Activated B cell treated with CpG ODN at 0.5 μM for 24 hours (primary cell): ENCODE results near the gene ZNF670. TPM values are rescaled to one million over a fixed set of nuclear protein-coding genes. Genes with fewer than 3 reads are reported as not detected.

ENCODE experiments used
- ATAC-seq: fragments of 200-7000 bp; cut with Tn5 transposase; one replicate; pipeline ENCODE4 v1.10.0; 2021; ENCODE audit warnings: low read depth, mild to moderate bottlenecking, moderate library complexity
- CTCF ChIA-PET: fragments of 350-600 bp; sonication (Branson Sonifier 250); formaldehyde crosslinking; loops from one replicate; lab custom pipeline; 2021; ENCODE audit warnings: antibody characterized with exemption; lab: Charles Lee
- POLR2A ChIA-PET: fragments of 350-600 bp; sonication (Branson Sonifier 250); formaldehyde crosslinking; loops from one replicate; lab custom pipeline; 2021; ENCODE audit warnings: antibody characterized with exemption; lab: Charles Lee
- DNase-seq: peaks from one replicate; pipeline ENCODE4 v3.0.0; 2022
- H3K27ac Mint-ChIP-seq: one replicate; pipeline ENCODE4 v1.8.0; 2020; ENCODE audit warnings: mixed read lengths
- H3K27me3 Mint-ChIP-seq: one replicate; pipeline ENCODE4 v1.8.0; 2021; ENCODE audit warnings: mixed read lengths
- H3K36me3 Mint-ChIP-seq: one replicate; pipeline ENCODE4 v1.8.0; 2021; ENCODE audit warnings: low read depth, mixed read lengths
- H3K4me1 Mint-ChIP-seq: one replicate; pipeline ENCODE4 v1.8.0; 2021; ENCODE audit warnings: mixed read lengths
- H3K4me3 Mint-ChIP-seq: one replicate; pipeline ENCODE4 v1.8.0; 2020; ENCODE audit warnings: mild to moderate bottlenecking, mixed read lengths
- H3K9me3 Mint-ChIP-seq: one replicate; pipeline ENCODE4 v1.8.0; 2020; ENCODE audit warnings: mixed read lengths
- intact Hi-C: fragments of 100-400 bp; cut with micrococcal nuclease; formaldehyde crosslinking; loops from one replicate; pipeline ENCODE4 v1.15.1; 2024
- total RNA-seq: library from RNA; stranded (reverse); gene quantifications from 2 replicates; pipeline ENCODE4 v1.2.3, GENCODE V29; 2022
- TF ChIP-seq, protein P1 (sequence below): fragments of 200-600 bp; IDR thresholded peaks from one replicate; pipeline ENCODE4 v1.8.0; 2022; ENCODE audit warnings: antibody characterized with exemption, mild to moderate bottlenecking

Gene ZNF670
- total RNA-seq, 1 donor from 2014 or later: 6.2 TPM

DNA sequence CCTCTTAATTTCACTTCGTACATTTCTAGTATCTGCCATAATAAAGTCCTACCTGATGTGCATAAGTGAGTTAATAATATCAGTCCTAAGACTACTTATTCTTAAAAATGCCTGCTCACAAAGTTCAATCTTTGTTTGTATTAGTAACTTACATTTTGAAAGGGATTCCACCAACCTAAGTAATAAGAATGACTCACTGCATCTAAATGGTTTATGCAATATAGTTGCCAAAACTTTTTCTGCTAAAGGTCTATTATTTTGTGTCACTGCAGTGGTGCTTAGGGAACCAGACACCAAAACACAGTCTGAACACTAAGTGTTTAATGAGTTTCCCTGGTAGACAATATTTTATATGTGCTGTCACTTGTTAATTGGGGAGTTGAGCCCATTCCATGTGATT lies 23.8 kb upstream of the ZNF670 start:
- Mint-ChIP-seq H3K27ac (no peak overlapping the region), H3K9me3 (peaks cover 36% of the 10 kb centered on the region), H3K36me3 (peaks cover 55% of the 10 kb centered on the region), H3K27me3 (peaks cover 10% of the 10 kb centered on the region), H3K4me1 (peaks cover 21% of the 10 kb centered on the region), H3K4me3 (peak overlapping the region; percentile 50)
- TF ChIP-seq, protein P1, sequence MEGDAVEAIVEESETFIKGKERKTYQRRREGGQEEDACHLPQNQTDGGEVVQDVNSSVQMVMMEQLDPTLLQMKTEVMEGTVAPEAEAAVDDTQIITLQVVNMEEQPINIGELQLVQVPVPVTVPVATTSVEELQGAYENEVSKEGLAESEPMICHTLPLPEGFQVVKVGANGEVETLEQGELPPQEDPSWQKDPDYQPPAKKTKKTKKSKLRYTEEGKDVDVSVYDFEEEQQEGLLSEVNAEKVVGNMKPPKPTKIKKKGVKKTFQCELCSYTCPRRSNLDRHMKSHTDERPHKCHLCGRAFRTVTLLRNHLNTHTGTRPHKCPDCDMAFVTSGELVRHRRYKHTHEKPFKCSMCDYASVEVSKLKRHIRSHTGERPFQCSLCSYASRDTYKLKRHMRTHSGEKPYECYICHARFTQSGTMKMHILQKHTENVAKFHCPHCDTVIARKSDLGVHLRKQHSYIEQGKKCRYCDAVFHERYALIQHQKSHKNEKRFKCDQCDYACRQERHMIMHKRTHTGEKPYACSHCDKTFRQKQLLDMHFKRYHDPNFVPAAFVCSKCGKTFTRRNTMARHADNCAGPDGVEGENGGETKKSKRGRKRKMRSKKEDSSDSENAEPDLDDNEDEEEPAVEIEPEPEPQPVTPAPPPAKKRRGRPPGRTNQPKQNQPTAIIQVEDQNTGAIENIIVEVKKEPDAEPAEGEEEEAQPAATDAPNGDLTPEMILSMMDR: no peak
- ChIA-PET POLR2A (no interaction called here), CTCF (no interaction called here)
- intact Hi-C loops: loop anchor here (10.0 kb wide), 1 partner anchor 538 kb away; the partner anchor contains the start of genes CNST and TFB2M
- ATAC-seq (no peak), DNase-seq (no peak)

DNA sequence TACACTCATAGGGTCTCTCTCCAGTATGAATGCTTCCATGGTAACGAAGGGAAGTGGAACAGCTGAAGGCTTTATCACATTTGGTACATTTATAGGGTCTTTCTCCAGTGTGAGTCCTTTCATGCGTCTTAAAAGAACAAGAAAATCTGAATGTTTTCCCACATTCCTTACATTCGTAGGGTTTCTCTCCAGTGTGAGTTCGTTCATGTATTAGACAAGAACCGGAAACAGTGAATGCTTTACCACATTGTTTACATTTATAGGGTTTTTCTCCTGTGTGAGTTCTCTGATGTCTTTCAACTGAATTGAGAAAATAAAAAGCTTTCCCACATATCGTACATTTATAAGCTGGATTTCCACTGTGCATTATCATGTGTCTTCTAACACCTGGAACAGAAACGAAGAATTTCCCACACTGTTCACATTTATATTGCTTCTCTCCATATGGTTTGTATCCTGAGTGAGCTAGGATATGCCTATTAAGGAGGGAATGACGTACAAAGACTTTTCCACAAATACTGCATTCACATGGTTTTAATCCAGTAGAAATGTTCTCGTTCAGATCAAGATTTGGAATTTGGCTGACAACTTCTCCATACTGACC lies 22.2 kb upstream of the ZNF670 start:
- intact Hi-C loops: loop anchor here (10.0 kb wide), 1 partner anchor 536 kb away; the partner anchor contains the start of genes CNST and TFB2M
- peaks cover 44% of the 10 kb centered on the region for H3K9me3 Mint-ChIP-seq
- no peak overlapping the region for H3K27ac Mint-ChIP-seq
- ATAC-seq: no peak
- TF ChIP-seq, protein P1: no peak
- no peak overlapping the region for H3K4me3 Mint-ChIP-seq
- no peak for DNase-seq
- CTCF ChIA-PET: no interaction called here
- peaks cover 66% of the 10 kb centered on the region for H3K36me3 Mint-ChIP-seq
- H3K4me1 Mint-ChIP-seq: peaks cover 21% of the 10 kb centered on the region
- no peaks in the 10 kb centered on the region for H3K27me3 Mint-ChIP-seq
- POLR2A ChIA-PET: no interaction called here

DNA sequence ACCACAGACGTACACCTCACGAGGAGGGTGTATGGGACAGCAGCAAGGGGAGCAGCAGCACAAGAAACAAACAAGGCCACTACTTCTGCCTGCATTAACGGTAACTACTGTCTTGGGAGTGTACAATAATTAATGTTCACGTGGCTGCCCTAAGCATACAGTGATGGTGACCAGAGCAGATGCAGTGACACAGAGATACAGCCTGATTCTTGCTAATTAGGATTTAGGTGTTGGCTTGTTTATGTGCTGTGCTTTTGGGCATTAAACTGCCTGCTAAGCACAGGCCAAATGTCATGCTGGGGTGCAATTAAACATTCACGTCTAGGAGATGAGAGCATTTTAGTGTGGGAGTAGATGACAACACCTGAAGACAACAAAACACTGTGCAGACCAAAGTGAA lies 18.3 kb upstream of the ZNF670 start:
- ATAC-seq: no peak
- Mint-ChIP-seq H3K4me1 (no peaks in the 10 kb centered on the region), H3K27me3 (no peaks in the 10 kb centered on the region), H3K4me3 (no peak overlapping the region), H3K27ac (no peak overlapping the region), H3K9me3 (peaks cover 38% of the 10 kb centered on the region), H3K36me3 (peaks cover 51% of the 10 kb centered on the region)
- no peak for DNase-seq
- TF ChIP-seq, protein P1: no peak
- ChIA-PET POLR2A (no interaction called here), CTCF (no interaction called here)
- intact Hi-C loops: no loop called here

DNA sequence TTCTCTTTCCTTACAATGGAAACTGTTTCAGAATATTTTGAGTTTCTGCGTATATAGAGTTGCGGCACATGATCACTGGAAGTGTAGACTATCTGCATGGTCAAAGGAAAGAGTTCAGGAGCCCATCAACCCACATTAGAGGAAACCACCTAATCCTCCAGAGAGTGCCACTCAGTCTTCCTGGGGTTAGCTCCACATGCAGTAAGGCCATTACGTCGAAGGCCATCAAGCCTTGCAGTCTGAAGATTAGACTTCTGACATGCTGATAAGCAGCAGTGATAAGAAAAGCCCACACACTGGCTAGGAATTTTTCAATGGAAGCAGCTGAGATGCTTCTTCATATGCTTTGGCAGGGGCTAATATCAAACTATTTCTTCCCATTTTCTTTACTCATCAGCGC lies 17.9 kb upstream of the ZNF670 start:
- POLR2A ChIA-PET: no interaction called here
- TF ChIP-seq, protein P1: no peak
- DNase-seq (no peak), ATAC-seq (no peak)
- intact Hi-C loops: no loop called here
- peaks cover 46% of the 10 kb centered on the region for H3K36me3 Mint-ChIP-seq
- H3K4me1 Mint-ChIP-seq: no peaks in the 10 kb centered on the region
- H3K27me3 Mint-ChIP-seq: no peaks in the 10 kb centered on the region
- no peak overlapping the region for H3K27ac Mint-ChIP-seq
- CTCF ChIA-PET: no interaction called here
- no peak overlapping the region for H3K4me3 Mint-ChIP-seq
- peaks cover 34% of the 10 kb centered on the region for H3K9me3 Mint-ChIP-seq

DNA sequence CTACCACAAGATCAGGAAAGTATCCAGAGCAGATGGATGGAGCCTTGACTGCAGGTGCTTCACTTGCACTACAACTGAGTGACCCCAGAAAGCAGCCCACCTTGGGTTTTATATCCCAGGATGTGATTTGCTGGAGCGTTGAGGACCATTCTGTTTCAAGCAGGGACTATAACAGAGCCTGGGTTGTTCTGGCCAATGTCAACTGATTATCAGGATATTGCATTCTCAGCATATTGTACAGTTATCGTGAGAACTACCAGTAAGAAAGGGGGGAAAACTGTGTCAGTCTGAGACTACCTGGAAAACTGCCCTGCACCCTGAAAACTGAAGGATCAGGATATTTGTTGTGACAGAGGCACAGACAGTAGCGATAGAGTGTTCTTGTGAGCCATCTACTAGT lies 17.5 kb upstream of the ZNF670 start:
- DNase-seq (no peak), ATAC-seq (no peak)
- intact Hi-C loops: no loop called here
- Mint-ChIP-seq H3K36me3 (peaks cover 42% of the 10 kb centered on the region), H3K4me1 (no peaks in the 10 kb centered on the region), H3K4me3 (no peak overlapping the region), H3K9me3 (peaks cover 33% of the 10 kb centered on the region), H3K27ac (no peak overlapping the region), H3K27me3 (no peaks in the 10 kb centered on the region)
- ChIA-PET CTCF (no interaction called here), POLR2A (no interaction called here)
- TF ChIP-seq, protein P1: no peak
